Measurements from ENCODE around the gene ZCCHC18. TPM values are rescaled to one million over a fixed set of nuclear protein-coding genes. Genes with fewer than 3 reads are reported as not detected.

ZCCHC18 gene
- total RNA-seq, 1 experiment from 2014 or later: 0.95 TPM

- no peak overlapping the region for H3K4me3 ChIP-seq (ENCODE audit: low read depth, low read length)
- no peaks in the 10 kb centered on the region for H3K4me1 ChIP-seq
- Mint-ChIP-seq H3K4me1 (ENCODE audit: low read depth, unreplicated experiment) (no peaks in the 10 kb centered on the region), H3K27ac (ENCODE audit: unreplicated experiment) (no peak overlapping the region), H3K36me3 (ENCODE audit: insufficient read depth, unreplicated experiment) (no peaks in the 10 kb centered on the region), H3K9me3 (ENCODE audit: unreplicated experiment) (no peaks in the 10 kb centered on the region), H3K27me3 (ENCODE audit: insufficient read depth, unreplicated experiment) (no peaks in the 10 kb centered on the region), H3K4me3 (ENCODE audit: unreplicated experiment) (no peak overlapping the region)
- ChIA-PET CTCF (no interaction called here), POLR2A (no interaction called here)
- H3K27me3 ChIP-seq (replicated peaks; ENCODE audit: control insufficient read depth, insufficient read depth, low read length): no peaks in the 10 kb centered on the region; the same call in 1 of the 2 replicates
- no peak for TF ChIP-seq CTCF (IDR thresholded peaks at IDR 0.05; ENCODE audit: insufficient read depth in 1 of 2, low read depth in 1 of 2, low read length in 1 of 2, severe bottlenecking in 1 of 2, unreplicated experiment in 1 of 2)
- DNase-seq: no peak
- H3K36me3 ChIP-seq (ENCODE audit: control insufficient read depth, insufficient read depth, low read length): no peaks in the 10 kb centered on the region
- no TSS peak for BruUV-seq (replicated peaks)
- H3K9me3 ChIP-seq: no peaks in the 10 kb centered on the region
- intact Hi-C loops (cut with micrococcal nuclease; ENCODE audit: unreplicated experiment): no loop called here
These were observed 26.4 kb upstream of the ZCCHC18 start for GRCh38 chrX:104085919-104086318.

GRCh38 chrX:104098151-104098808, 14.0 kb upstream of the ZCCHC18 start:
- ChIA-PET POLR2A (no interaction called here), CTCF (no interaction called here)
- TF ChIP-seq CTCF (IDR thresholded peaks at IDR 0.05; ENCODE audit: insufficient read depth in 1 of 2, low read depth in 1 of 2, low read length in 1 of 2, severe bottlenecking in 1 of 2, unreplicated experiment in 1 of 2): peak; percentile 34 to 52
- intact Hi-C loops (cut with micrococcal nuclease; ENCODE audit: unreplicated experiment): no loop called here
- DNase-seq: peak in 1 of 2 experiments; percentile 50
- no peaks in the 10 kb centered on the region for H3K9me3 Mint-ChIP-seq (ENCODE audit: unreplicated experiment)
- H3K27me3 Mint-ChIP-seq (ENCODE audit: insufficient read depth, unreplicated experiment): peaks cover 9% of the 10 kb centered on the region
- no peaks in the 10 kb centered on the region for H3K4me1 Mint-ChIP-seq (ENCODE audit: low read depth, unreplicated experiment)
- H3K27me3 ChIP-seq (replicated peaks; ENCODE audit: control insufficient read depth, insufficient read depth, low read length): no peaks in the 10 kb centered on the region
- H3K4me1 ChIP-seq: no peaks in the 10 kb centered on the region
- no peak overlapping the region for H3K4me3 Mint-ChIP-seq (ENCODE audit: unreplicated experiment)
- H3K4me3 ChIP-seq (ENCODE audit: low read depth, low read length): no peak overlapping the region
- no peak overlapping the region for H3K27ac Mint-ChIP-seq (ENCODE audit: unreplicated experiment)
- BruUV-seq (replicated peaks): no TSS peak
- H3K36me3 Mint-ChIP-seq (ENCODE audit: insufficient read depth, unreplicated experiment): no peaks in the 10 kb centered on the region
- H3K36me3 ChIP-seq (ENCODE audit: control insufficient read depth, insufficient read depth, low read length): no peaks in the 10 kb centered on the region
- H3K9me3 ChIP-seq: no peaks in the 10 kb centered on the region

DNA sequence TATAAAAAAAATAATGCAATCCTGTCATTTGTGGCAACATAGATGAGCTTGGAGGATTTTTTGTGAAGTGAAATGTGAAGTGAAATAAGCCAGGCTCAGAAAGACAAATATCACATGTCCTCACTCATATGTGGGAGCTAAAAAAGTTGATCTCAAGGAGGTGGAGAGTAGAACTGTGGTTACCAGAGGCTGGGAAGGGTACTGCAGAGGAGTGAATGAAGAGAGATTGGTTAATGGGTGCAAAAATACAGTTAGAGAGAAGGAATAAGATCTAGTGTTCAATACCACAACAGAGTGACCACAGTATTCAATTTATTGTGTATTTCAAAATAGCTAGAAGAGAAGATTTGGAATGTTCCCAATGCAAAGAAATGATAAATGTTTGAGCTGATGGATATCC, 13.4 kb upstream of the ZCCHC18 start:
- ChIA-PET POLR2A (no interaction called here), CTCF (no interaction called here)
- no peaks in the 10 kb centered on the region for H3K9me3 Mint-ChIP-seq (ENCODE audit: unreplicated experiment)
- no TSS peak for BruUV-seq (replicated peaks)
- Histone ChIP-seq H3K36me3 (ENCODE audit: control insufficient read depth, insufficient read depth, low read length) (no peaks in the 10 kb centered on the region), H3K9me3 (no peaks in the 10 kb centered on the region), H3K4me3 (ENCODE audit: low read depth, low read length) (no peak overlapping the region), H3K27me3 (replicated peaks; ENCODE audit: control insufficient read depth, insufficient read depth, low read length) (no peaks in the 10 kb centered on the region), H3K4me1 (no peaks in the 10 kb centered on the region)
- H3K4me1 Mint-ChIP-seq (ENCODE audit: low read depth, unreplicated experiment): no peaks in the 10 kb centered on the region
- intact Hi-C loops (cut with micrococcal nuclease; ENCODE audit: unreplicated experiment): no loop called here
- H3K4me3 Mint-ChIP-seq (ENCODE audit: unreplicated experiment): no peak overlapping the region
- no peak for DNase-seq
- TF ChIP-seq CTCF (IDR thresholded peaks at IDR 0.05; ENCODE audit: insufficient read depth in 1 of 2, low read depth in 1 of 2, low read length in 1 of 2, severe bottlenecking in 1 of 2, unreplicated experiment in 1 of 2): no peak
- no peak overlapping the region for H3K27ac Mint-ChIP-seq (ENCODE audit: unreplicated experiment)
- peaks cover 9% of the 10 kb centered on the region for H3K27me3 Mint-ChIP-seq (ENCODE audit: insufficient read depth, unreplicated experiment)
- no peaks in the 10 kb centered on the region for H3K36me3 Mint-ChIP-seq (ENCODE audit: insufficient read depth, unreplicated experiment)

Measured in Caco-2 (cell line).